SK-N-MC (cell line): Measurements from ENCODE around the gene NEXN.

ENCODE experiments used
- EZH2 ChIP-seq: fragments of 200-600 bp; sonication (generic); IDR thresholded peaks from one replicate; pipeline ENCODE4 v1.6.1; 2017; ENCODE audit warnings: antibody characterized with exemption
- FOXP2 ChIP-seq: optimal IDR thresholded peaks from 2 replicates; pipeline ENCODE3; 2011; ENCODE audit warnings: mild to moderate bottlenecking, moderate library complexity; ENCODE audit not compliant: insufficient read depth; ENCODE audit errors: extremely low read length, control extremely low read depth
- POLR2AphosphoS5 ChIP-seq: IDR thresholded peaks from 2 replicates; pipeline ENCODE4 v1.6.1; 2012; ENCODE audit warnings: mild to moderate bottlenecking, low read depth, low read length, borderline replicate concordance

DNA sequence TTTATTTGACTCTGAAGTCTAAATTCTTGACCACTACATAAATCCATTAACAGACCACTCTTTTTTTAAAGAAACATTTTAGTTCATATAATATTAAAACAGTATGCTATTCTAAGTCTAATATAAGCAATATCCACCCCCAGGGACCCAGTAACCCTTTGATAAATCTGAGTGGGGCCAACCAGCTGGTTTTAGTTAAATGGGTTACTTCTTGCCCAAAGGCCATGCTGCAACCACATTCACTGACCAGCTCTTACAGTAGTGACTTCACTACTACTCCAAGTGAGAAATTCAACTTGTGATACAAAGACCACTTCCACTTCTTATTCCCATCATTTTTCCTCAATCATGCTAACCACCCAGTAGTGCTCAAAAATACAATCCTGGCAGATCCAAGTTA lies 70.0 kb downstream of the NEXN start:
- no peak for TF ChIP-seq POLR2AphosphoS5
- no peak for TF ChIP-seq EZH2
- TF ChIP-seq FOXP2, result no peak
